PC-3 (cell line): ENCODE data around the gene DCUN1D5.

Experiments
- EZH2 ChIP-seq: fragments of 300-600 bp; sonication (generic); IDR thresholded peaks from one replicate; pipeline ENCODE4 v1.6.1; 2017; ENCODE audit warnings: antibody characterized with exemption, mild to moderate bottlenecking, low read length; ENCODE audit not compliant: unreplicated experiment
- EZH2phosphoT487 ChIP-seq: fragments of 300-600 bp; sonication (generic); IDR thresholded peaks from 2 replicates; pipeline ENCODE4 v1.6.1; 2018; ENCODE audit warnings: mild to moderate bottlenecking, antibody characterized with exemption, low read length, borderline replicate concordance
- TF ChIP-seq, protein P1 (sequence below): fragments of 300-600 bp; sonication (generic); conservative IDR thresholded peaks from 2 replicates; pipeline ENCODE4 v1.5.1; 2017; ENCODE audit warnings: antibody characterized with exemption, low read depth, mild to moderate bottlenecking, low read length

GRCh38 chr11:103110391-103110790 is 18.4 kb upstream of the DCUN1D5 start:
- TF ChIP-seq, protein P1, sequence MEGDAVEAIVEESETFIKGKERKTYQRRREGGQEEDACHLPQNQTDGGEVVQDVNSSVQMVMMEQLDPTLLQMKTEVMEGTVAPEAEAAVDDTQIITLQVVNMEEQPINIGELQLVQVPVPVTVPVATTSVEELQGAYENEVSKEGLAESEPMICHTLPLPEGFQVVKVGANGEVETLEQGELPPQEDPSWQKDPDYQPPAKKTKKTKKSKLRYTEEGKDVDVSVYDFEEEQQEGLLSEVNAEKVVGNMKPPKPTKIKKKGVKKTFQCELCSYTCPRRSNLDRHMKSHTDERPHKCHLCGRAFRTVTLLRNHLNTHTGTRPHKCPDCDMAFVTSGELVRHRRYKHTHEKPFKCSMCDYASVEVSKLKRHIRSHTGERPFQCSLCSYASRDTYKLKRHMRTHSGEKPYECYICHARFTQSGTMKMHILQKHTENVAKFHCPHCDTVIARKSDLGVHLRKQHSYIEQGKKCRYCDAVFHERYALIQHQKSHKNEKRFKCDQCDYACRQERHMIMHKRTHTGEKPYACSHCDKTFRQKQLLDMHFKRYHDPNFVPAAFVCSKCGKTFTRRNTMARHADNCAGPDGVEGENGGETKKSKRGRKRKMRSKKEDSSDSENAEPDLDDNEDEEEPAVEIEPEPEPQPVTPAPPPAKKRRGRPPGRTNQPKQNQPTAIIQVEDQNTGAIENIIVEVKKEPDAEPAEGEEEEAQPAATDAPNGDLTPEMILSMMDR = peak; percentile 67
- TF ChIP-seq EZH2 (no peak), EZH2phosphoT487 (no peak)
